SU-DHL-6 (cell line): ENCODE results near the gene UBE2E2.

Experiments used
- EZH2phosphoT487 ChIP-seq: fragments of 200-600 bp; sonication (generic), shearing (Covaris generic); conservative IDR thresholded peaks from 2 replicates; pipeline ENCODE4 v1.6.1; 2018; ENCODE audit warnings: mild to moderate bottlenecking, antibody characterized with exemption, low read length, moderate library complexity, mixed read lengths
- TF ChIP-seq, protein P1 (sequence below): fragments of 200-600 bp; sonication (generic); IDR thresholded peaks from one replicate; pipeline ENCODE4 v1.5.1; 2017; ENCODE audit warnings: antibody characterized with exemption, mild to moderate bottlenecking, low read length, moderate library complexity; ENCODE audit not compliant: insufficient read depth, poor library complexity, severe bottlenecking

DNA sequence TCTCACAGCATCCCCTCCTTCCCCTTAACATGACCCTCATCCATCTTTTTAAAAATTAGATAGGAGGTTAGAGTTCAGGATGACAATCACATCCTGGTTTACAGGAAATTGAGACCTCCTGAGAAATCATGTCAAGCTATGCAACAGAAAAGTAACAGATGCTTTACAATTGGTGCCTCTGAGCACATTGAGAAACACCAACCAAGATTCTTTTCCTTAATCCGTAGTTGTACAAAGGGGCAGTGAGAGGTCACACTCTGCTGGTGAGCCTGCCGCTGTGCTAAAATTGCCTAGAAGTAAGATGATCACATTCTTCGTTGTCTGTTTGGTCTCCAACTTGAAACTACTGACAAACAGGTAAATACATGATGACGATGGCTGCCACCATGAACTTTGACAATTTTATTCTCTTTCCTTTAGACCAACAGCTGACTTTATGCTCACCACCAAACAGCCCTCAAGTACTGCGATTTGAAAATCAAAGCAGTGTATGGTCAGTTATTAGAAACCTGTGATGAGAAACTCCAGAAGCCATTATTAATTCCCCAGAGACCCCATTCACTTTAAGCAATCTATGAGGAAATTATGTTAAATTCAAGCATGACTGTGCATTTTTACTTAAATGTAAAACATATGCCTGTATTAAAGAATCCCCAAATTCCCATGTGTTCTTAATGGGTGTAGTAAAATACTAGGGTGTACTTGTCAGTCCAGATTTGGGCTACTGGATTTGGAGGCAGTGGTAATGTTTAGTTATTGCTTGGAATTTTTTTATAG is 392.0 kb downstream of the UBE2E2 start:
- TF ChIP-seq, protein P1, sequence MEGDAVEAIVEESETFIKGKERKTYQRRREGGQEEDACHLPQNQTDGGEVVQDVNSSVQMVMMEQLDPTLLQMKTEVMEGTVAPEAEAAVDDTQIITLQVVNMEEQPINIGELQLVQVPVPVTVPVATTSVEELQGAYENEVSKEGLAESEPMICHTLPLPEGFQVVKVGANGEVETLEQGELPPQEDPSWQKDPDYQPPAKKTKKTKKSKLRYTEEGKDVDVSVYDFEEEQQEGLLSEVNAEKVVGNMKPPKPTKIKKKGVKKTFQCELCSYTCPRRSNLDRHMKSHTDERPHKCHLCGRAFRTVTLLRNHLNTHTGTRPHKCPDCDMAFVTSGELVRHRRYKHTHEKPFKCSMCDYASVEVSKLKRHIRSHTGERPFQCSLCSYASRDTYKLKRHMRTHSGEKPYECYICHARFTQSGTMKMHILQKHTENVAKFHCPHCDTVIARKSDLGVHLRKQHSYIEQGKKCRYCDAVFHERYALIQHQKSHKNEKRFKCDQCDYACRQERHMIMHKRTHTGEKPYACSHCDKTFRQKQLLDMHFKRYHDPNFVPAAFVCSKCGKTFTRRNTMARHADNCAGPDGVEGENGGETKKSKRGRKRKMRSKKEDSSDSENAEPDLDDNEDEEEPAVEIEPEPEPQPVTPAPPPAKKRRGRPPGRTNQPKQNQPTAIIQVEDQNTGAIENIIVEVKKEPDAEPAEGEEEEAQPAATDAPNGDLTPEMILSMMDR: no peak
- TF ChIP-seq EZH2phosphoT487: no peak
